Measurements from ENCODE around the gene NPR3. TPM values are rescaled to one million over a fixed set of nuclear protein-coding genes. Genes with fewer than 3 reads are reported as not detected.

The NPR3 gene
- total and polyA plus RNA-seq, 2 donors (not counting 3 experiments of a cell fraction or from before 2014, with no cell fraction given) = 0.01 to 0.53 TPM

GRCh38 chr5:32834251-32834650, 123.1 kb downstream of the NPR3 start:
- DNase-seq (ENCODE audit: low read depth, low spot score) (no peak), FAIRE-seq (no peak)
- H3K4me1 ChIP-seq (ENCODE audit: control insufficient read depth, extremely low read depth, insufficient read depth, low read length) = no peaks in the 10 kb centered on the region
- no peaks in the 10 kb centered on the region for H3K9me3 ChIP-seq (replicated peaks; ENCODE audit: control insufficient read depth, insufficient read depth, low read length)
- CTCF ChIA-PET = no interaction called here
- TF ChIP-seq FOS (IDR thresholded peaks at IDR 0.05; ENCODE audit: borderline replicate concordance, insufficient read depth, low read length) (no peak), MYC (IDR thresholded peaks at IDR 0.05; ENCODE audit: low read depth, low read length) (no peak), GATA2 (IDR thresholded peaks at IDR 0.05; ENCODE audit: insufficient read depth, insufficient read length, low read depth, low read length) (no peak), CTCF (IDR thresholded peaks at IDR 0.05; ENCODE audit: extremely low read depth in 1 of 2, insufficient read depth in 1 of 2, low read depth in 1 of 2, low read length in 2 of 2) (no peak), MAX (IDR thresholded peaks at IDR 0.05; ENCODE audit: insufficient read depth, insufficient read length) (no peak), POLR2AphosphoS5 (IDR thresholded peaks at IDR 0.05; ENCODE audit: insufficient read depth, low read depth, low read length) (no peak), JUN (IDR thresholded peaks at IDR 0.05; ENCODE audit: borderline replicate concordance, insufficient read depth, insufficient read length, low read depth) (no peak), EZH2 (IDR thresholded peaks at IDR 0.05; ENCODE audit: borderline replicate concordance, low read depth, low read length, severe bottlenecking) (no peak), POLR2A (IDR thresholded peaks at IDR 0.05; ENCODE audit: low read depth, low read length) (no peak)
- POLR2A ChIA-PET = no interaction called here
- BruUV-seq (replicated peaks) = no TSS peak
- H3K36me3 ChIP-seq (ENCODE audit: control insufficient read depth in 2 of 2, extremely low read depth in 1 of 2, insufficient read depth in 2 of 2, low read length in 2 of 2) = no peaks in the 10 kb centered on the region
- H3K27me3 ChIP-seq (ENCODE audit: control insufficient read depth in 2 of 2, insufficient read depth in 2 of 2, low read length in 2 of 2) = no peaks in the 10 kb centered on the region
- no peak overlapping the region for H3K4me2 ChIP-seq (ENCODE audit: insufficient read depth, low read length)
- no peaks in the 10 kb centered on the region for H3K79me2 ChIP-seq (ENCODE audit: control insufficient read depth, insufficient read depth, low read length)
- no peaks in the 10 kb centered on the region for H3K9me1 ChIP-seq (replicated peaks; ENCODE audit: control insufficient read depth, extremely low read depth, insufficient read depth, low read length)
- H3K4me3 ChIP-seq (replicated peaks in 1 of 3; ENCODE audit: insufficient read depth in 1 of 3, low read depth in 1 of 3, low read length in 3 of 3) = no peak overlapping the region
- H4K20me1 ChIP-seq (replicated peaks; ENCODE audit: control insufficient read depth, extremely low read depth, insufficient read depth, low read length) = no peaks in the 10 kb centered on the region
- no peak overlapping the region for H3K27ac ChIP-seq (ENCODE audit: insufficient read depth, low read depth, low read length)
- dilution Hi-C loops (cut with MboI; ENCODE audit: extremely low pct_ligation_motif_present, low sequenced_read_pairs) (no loop called here), intact Hi-C loops (cut with micrococcal nuclease) (no loop called here)
- no peak overlapping the region for H3K9ac ChIP-seq (replicated peaks; ENCODE audit: extremely low read depth, insufficient read depth, low read length)
- no peak overlapping the region for H2AFZ ChIP-seq (ENCODE audit: low read depth, low read length)

Measured in endothelial cell of umbilical vein (primary cell).